NCI-H82 treated with DMSO at 0.1 percent for 48 hours (cell line): ENCODE measurements around the gene CCDC40.
A peak's percentile ranks its signal among the peaks of the same experiment; 100 is the strongest.

Experiments
- DNase-seq: peaks from one replicate; lab custom pipeline; 2025; ENCODE audit not compliant: unreplicated experiment; lab: John Stamatoyannopoulos, UW

Gene CCDC40

DNA sequence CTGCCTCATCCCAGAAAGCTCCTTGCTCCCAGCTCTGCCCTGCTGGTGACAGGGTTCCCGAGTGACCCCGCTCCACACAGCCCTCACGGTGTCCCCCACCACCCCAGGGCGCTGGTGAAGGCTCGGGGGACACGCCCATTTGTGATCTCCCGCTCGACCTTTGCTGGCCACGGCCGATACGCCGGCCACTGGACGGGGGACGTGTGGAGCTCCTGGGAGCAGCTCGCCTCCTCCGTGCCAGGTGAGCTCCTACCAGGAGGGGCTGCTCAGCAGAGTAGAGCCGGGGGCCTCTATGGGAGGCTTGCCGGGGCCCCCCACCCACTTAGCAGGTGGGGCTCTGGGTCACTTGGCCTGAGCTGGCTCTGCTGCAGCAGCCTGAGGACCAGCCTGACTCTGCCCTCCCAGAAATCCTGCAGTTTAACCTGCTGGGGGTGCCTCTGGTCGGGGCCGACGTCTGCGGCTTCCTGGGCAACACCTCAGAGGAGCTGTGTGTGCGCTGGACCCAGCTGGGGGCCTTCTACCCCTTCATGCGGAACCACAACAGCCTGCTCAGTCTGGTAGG is 76.1 kb downstream of the CCDC40 start:
- DNase-seq, result no peak

DNA sequence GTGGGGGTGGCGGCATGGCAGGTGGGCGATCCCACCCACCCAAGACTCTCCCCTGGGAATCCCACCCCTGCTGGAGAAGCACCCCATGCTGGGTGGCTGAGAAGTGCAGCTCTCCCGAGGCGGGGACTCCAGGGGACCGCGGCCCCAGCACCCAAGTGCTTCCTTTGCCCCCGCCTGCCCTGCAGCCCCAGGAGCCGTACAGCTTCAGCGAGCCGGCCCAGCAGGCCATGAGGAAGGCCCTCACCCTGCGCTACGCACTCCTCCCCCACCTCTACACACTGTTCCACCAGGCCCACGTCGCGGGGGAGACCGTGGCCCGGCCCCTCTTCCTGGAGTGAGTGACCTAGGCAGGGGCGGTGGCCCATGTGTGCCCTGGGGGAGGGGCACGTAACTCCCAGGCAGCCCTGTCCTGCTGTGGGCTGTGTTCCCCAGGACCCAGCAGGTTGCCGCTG is 76.6 kb downstream of the CCDC40 start:
- DNase-seq, result no peak

DNA sequence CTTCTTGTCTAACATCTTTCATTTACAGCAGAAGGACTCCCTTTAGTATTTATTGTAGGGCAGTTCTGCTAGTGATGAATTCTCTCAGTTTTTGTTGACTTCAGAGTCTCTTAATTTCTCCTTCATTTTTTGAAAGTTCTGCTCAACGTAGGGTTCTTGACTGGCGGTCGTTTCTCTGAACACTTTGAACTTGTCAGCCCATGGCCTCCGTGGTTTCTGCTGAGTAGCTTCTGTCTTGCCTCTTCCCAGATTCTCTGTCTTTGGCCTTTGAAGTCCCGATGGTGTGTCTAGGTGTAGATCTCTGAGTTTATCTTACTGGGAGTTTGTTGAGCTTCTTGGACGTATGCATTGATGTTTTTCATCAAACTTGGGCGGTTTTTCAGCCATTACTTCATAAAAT is 78.3 kb downstream of the CCDC40 start:
- no peak for DNase-seq

DNA sequence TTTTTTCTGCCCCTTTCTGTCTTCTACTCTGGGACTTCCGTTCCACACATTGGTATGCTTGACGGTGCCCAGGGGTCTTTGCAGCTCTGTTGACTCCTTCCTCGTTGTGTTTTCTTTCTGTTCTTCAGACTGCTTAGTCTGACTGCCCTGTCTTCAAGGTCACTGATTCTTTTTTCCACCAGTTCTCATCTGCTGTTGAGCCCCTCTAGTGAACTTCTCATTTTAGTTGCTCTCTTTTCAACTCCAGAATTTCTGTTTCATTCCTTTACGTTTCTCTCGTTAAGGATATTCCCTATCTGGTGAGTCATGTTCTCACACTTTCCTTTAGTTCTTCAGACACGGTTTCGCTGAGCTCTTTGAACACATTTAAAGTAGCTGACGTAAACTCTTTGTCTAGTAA is 78.7 kb downstream of the CCDC40 start:
- DNase-seq, result no peak

DNA sequence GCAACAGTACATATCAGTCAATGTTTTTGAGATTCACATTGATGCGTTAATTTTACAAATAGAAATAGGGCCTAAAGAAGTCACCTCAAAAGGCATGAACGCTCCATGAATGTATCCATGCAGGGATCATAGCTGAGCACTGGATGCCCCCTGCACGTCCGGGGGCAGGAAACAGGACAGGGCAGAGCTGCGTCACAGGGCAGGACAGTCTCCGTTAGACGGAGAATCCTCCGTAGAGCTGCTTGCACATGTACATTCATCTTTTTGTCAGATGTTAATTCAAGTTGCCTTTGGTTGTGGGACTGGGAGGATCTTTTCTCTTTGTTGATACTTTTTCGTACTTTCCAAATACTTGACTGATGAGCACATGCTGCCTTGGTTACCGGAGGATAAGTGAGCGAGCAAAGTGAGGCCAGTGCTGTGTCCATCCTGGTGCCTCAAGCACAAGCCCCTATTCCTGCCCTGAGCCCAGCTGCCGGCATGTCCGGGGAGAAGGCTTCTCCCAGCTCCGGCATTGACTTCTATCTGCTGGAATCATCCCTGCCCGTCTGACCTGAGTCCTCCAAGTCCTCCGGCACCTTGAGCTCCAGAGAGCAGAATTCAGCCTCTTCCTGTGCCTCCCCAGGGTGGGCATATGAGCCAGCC is 80.0 kb downstream of the CCDC40 start:
- no peak for DNase-seq

DNA sequence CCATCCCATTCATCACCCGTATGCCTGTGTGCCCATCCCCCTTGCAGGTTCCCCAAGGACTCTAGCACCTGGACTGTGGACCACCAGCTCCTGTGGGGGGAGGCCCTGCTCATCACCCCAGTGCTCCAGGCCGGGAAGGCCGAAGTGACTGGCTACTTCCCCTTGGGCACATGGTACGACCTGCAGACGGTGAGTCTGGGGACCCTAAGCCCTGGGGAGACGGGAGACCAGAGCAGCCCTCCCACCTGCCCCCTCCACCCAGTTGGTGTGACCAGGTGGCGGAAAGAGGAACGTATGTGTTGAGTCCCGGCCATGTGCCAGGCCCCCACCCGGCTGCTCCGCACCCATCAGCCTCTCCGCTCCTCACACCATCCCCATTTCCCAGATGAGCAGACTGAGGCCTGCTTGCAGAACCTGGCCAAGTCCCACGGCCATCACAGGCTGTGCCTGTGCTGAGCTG is 80.5 kb downstream of the CCDC40 start:
- DNase-seq, result no peak

DNA sequence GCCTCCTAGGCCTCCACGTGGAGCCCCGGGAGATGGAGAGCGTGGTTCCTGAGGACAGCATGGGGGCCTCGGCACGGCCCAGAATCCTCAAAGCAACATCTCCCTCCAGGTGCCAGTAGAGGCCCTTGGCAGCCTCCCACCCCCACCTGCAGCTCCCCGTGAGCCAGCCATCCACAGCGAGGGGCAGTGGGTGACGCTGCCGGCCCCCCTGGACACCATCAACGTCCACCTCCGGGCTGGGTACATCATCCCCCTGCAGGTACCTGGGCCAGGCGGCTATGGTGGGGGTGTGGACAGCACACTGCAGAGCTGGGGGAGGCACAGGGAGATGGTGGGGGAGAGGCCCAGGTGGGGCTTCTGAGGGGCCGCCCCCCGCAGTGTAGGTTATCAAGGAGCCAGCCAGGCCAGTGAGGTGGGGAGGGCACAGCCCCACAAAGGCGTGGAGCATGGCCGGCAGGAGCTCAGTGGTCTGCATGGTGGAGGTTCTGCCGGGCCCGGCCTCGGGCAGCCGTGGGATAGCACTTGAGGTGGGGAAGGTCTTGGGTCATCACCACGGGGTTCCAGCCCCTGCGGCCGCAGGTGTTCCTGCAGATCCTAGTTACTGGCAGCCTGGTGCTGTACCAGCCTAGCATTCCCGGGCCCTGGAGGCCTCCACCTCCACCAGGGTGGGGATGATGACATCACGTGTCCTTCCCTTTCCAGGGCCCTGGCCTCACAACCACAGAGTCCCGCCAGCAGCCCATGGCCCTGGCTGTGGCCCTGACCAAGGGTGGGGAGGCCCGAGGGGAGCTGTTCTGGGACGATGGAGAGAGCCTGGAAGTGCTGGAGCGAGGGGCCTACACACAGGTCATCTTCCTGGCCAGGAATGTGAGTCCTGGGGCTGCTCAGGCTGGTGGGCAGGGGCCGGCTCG is 81.3 kb downstream of the CCDC40 start:
- DNase-seq, result no peak

DNA sequence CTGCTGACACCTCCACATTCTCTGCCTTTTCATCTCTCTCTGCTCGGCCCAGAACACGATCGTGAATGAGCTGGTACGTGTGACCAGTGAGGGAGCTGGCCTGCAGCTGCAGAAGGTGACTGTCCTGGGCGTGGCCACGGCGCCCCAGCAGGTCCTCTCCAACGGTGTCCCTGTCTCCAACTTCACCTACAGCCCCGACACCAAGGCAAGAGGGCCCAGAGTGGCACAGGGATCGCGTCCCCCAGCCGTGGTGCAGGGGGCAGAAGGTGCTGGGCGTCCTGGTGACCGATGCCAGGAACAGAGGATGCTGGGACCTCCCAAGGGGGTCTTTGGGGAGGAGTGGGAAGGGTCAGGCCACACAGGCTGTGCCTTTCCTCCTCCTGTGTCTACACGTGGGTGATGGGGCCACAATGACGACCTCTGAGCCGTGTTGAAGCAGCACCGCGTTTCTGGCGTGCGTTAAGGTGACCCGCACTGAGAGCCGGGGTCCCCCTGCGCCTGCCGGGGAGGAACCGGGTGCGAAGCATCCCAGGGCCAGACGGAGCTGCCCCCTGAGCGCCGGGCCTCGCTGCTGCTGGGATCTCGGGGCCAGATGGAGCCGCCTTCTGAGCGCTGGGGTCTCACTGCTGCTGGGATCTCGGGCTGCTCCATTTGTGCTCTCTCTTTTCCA is 82.3 kb downstream of the CCDC40 start:
- DNase-seq, result no peak

DNA sequence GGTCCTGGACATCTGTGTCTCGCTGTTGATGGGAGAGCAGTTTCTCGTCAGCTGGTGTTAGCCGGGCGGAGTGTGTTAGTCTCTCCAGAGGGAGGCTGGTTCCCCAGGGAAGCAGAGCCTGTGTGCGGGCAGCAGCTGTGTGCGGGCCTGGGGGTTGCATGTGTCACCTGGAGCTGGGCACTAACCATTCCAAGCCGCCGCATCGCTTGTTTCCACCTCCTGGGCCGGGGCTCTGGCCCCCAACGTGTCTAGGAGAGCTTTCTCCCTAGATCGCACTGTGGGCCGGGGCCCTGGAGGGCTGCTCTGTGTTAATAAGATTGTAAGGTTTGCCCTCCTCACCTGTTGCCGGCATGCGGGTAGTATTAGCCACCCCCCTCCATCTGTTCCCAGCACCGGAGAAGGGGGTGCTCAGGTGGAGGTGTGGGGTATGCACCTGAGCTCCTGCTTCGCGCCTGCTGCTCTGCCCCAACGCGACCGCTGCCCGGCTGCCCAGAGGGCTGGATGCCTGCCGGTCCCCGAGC is 82.9 kb downstream of the CCDC40 start:
- no peak for DNase-seq

DNA sequence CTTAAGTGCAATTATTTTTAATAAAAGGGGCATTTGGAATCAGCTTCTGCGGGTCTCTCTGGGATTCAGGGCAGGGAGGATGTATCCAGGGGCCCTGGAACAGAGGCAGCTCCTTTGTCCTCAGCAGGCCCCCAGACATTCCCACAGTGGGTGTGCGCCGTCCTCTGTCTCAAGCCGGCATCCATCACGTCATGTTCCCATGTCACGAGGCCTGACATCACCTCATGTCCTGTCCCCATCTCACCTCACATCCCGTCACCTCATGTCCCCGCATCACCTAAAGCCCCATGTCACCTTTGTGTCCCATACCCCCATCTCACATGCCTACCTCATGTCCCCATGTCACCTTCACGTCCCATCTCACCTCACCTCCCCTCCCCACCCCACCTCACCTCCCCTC is 83.4 kb downstream of the CCDC40 start:
- DNase-seq, result no peak

DNA sequence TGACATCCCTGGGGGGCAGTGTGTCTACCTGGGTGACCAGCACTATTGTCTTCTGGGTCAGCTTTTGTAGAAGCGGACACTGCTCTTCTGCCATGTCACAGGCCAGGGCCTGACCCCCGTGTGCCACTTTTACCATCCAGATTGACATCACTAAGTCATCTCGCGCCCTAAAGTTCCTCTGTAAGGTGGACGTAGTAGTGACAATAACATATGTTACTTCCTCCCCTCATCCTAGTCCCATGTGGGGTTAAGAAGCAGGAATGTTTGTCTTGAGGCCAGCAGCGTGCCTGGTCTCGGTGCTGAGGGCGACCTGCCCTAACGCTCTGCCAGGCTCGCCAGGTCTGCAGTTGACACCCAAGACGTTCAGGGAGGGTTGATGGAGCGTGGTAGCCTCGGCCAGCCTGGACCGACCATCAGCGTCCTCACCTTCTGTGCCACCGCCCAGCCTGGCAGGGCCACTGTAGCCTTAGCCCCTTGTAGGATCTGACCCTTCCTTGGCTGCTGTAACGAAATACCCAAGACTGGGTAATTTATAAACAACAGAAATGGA is 85.7 kb downstream of the CCDC40 start:
- no peak for DNase-seq

DNA sequence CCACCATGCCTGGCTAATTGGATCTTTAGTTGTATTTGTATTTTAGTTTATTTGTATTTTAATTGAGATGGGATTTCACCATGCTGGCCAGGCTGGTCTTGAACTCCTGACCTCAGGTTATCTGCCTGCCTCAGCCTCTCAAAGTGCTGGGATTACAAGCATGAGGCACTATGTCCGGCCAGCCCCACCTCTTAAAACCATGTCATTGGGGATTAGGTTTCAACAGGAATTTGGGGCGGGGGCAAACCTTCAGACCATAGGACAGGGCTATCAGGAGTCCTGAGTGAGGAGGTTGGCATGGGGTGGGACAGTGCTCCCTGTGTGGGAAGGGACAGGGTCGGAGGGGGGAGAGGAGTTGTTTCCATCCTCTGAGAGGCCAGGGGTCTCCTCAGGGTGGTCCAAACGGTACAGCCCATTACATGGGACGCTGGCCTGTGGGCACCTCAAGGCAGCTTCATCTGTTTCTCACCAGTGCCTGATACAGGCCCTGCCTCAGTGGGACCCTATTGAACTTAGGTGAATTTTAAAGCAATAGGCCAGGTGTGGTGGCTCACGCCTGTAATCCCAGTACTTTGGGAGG is 86.6 kb downstream of the CCDC40 start:
- no peak for DNase-seq

DNA sequence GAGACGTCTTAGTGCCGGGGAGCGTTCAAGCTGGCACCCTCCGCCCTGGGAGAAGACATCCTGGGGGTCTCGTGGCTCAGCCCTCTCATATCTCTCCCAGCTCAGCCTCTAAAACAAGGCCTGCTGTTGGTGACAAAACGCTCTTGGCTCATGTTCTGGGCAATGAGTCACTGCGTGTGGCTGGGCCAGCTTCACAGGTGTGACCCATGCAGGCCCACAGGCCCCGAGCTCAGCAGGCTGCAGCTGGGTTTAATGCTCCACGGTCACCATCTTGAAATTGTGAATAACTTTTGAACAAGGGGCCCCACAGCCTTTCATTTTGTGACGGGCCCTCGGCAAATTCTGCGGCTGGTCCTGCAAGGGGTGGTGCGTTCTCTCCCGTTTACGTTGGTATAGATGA is 87.3 kb downstream of the CCDC40 start:
- DNase-seq, result no peak

DNA sequence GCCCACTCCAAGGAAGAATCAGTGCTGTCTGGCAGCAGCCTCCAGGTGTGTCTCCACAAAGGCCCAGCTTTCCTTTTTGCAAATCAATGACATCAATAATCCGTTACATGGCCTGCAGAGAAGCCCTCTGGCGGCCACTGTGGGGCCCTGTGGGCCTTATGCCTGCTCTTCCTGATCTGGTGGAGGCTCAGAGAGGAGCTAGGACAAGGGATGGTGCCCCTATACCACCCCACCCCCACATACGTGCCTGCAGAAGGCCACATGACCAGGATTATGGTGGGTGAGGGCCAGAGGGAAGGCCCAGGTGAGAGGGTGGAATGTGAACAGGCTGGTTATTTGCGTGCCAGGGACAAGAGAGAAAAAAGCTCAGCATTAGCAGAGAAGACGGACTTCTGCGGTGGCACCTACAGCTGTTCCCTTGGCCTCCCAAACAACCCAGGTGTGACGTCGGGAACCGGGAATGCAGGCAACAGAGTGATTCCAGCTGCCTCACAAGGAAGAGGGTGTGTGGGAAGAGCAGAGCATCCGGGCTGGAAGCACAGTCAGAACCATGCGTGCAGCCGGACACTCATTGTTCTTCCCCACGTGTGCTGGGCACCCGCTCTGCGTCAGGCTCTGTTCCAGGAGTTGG is 88.0 kb downstream of the CCDC40 start:
- peak; percentile 40 for DNase-seq

DNA sequence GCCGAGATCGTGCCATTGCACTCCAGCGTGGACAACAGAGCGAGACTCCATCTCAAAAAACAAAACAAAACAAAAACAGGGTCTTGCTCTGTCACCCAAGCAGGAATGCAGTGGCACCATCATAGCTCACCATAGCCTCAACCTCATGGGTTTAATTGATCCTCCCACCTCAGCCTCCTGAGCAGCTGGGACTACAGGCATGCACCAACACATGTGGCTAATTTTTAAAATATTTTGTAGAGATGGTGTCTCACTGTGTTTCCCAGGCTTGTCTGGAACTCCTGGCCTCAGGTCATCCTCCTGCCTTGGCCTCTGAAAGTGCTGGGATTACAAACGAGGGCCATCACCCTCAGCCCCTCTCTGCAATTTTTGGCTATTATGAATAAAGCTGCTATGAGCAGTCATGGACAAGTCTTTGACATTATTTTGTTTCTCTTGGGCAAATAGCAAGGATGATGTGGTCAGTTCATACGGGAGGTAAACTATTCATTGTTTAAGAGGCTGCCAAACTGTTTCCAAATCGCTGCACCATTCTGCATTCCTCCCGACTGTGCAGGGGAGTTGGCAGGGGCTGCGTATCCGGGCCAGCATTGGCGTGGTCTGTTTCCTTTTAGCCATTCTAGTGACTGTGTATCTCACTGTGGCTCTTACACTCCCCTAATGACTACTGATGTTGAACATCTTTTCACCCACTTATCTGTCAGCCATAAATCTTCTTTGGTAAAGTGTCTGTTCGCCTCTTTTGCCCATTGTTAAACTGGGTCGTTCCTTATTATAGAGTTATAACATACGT is 89.4 kb downstream of the CCDC40 start:
- DNase-seq, result no peak

DNA sequence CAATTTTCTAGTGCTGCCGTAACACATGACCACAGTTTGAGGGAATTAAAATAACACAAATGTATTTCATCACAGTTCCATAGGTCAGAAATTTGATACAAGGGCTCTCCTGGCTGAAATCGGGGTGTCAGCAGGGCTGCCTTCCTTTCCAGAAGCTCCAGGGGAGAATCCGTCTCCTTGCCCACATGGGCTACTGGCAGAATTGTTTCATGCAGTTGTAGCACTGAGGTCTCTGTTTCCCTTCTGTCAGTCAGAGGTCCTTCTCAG is 89.9 kb downstream of the CCDC40 start:
- DNase-seq, result no peak

DNA sequence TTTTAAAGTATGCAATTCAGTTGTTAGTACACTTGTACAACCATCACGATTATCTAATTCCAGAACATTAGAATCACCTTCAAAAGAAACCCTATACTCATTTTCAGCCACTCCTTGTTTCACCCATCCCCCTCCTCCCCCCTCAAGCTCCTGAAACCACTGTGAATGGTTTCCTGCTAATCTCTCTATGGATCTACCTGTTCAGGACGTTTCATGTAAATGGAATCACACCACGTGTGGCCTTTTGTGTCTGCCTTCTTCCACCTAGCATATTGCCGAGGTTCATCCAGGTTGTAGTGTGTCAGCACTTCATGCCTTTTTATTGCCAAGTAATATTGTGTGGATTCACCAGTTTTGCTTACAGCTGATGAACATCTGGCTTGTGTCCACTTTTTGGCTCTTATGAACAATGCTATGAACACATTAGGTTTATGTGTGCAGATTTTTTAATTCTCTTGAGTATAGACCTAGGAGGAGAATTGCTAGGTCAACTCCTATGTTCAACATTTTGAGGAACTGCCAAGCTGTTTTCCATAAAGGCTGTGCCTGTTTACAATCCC is 92.6 kb downstream of the CCDC40 start:
- DNase-seq, result no peak

DNA sequence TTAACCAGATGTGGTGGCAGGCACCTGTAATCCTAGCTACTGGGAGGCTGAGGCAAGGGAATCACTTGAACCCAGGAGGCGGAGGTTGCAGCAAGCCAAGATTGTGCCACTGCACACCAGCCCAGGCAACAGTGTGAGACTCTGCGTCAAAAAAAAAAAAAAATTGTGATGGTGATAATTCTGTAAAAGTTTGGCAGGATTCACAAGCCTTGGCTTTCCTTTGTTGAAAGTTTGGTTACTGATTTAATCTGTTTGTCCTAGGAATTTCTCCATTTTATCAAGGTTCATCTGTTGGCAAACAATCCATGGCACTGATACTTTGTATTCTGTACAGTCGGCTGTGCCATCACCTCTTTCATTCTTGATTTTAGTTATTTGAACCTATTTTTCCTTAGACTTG is 94.5 kb downstream of the CCDC40 start:
- DNase-seq, result no peak

DNA sequence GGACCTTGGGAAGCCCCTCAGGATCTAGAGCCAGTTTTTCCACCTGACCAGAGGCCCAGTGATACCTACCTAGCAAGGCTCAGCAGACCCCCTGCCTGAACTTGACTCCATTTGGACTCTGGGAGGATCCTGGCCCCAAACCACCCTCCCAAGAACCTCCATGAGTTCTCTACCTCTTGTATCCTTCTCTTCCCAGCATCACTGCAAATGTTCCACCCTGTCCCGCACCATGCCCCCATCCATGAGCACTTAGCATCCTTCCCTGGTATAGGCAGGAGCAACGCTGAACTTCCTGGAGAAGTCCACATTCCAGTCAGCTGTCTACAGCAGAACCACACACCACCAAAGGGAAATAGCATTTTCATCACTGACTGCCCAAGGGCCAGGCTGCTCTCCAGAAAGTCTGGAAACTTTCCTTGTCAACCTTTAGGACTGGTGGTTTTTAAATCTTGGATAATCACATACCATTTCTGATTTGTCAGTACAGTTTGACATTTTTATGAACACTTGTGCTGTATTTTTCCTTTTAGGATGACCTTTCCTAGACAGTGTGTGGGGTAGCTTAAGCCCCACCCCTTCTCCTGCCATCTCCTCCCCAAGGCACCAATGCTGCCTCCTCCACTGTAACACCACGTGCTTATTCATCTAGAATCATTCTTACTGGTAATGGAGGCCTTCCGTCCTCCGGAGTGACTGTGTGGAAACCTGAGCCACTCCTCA is 96.6 kb downstream of the CCDC40 start:
- DNase-seq, result no peak
